ENCODE data around the gene VEGFA. TPM values are rescaled to one million over a fixed set of nuclear protein-coding genes. Genes with fewer than 3 reads are reported as not detected.

VEGFA gene
- polyA plus RNA-seq, 1 donor from 2014 or later: 7.3 TPM

GRCh38 chr6:43800746-43801494 is 30.9 kb downstream of the VEGFA start:
- Histone ChIP-seq H3K27me3 (ENCODE audit: insufficient read depth, low read depth, low read length) (no peaks in the 10 kb centered on the region), H4K20me1 (ENCODE audit: insufficient read depth) (no peaks in the 10 kb centered on the region), H3K9me3 (ENCODE audit: low read length) (no peaks in the 10 kb centered on the region), H3K4me3 (ENCODE audit: low read length) (no peak overlapping the region), H3K9me2 (ENCODE audit: insufficient read depth, low read length) (no peaks in the 10 kb centered on the region), H3K79me2 (replicated peaks; ENCODE audit: insufficient read depth, low read length) (no peaks in the 10 kb centered on the region), H3K27ac (ENCODE audit: low read length) (no peak overlapping the region), H3K36me3 (ENCODE audit: insufficient read depth, low read length) (no peaks in the 10 kb centered on the region), H2AFZ (ENCODE audit: low read depth, low read length) (no peak overlapping the region), H3K9ac (ENCODE audit: low read length) (no peak overlapping the region), H3K4me2 (ENCODE audit: low read length) (no peak overlapping the region), H3F3A (ENCODE audit: insufficient read depth, low read length, poor library complexity, severe bottlenecking) (no peaks in the 10 kb centered on the region)
- no peak for TF ChIP-seq MXI1 (conservative IDR thresholded peaks at IDR 0.05; ENCODE audit: poor library complexity, severe bottlenecking)
- no peak for TF ChIP-seq TAF1 (IDR thresholded peaks at IDR 0.05; ENCODE audit: low read depth)
- TF ChIP-seq POLR2AphosphoS5 (IDR thresholded peaks at IDR 0.05): no peak
- no peak for TF ChIP-seq RAD21 (conservative IDR thresholded peaks at IDR 0.05)
- TF ChIP-seq, protein P1, sequence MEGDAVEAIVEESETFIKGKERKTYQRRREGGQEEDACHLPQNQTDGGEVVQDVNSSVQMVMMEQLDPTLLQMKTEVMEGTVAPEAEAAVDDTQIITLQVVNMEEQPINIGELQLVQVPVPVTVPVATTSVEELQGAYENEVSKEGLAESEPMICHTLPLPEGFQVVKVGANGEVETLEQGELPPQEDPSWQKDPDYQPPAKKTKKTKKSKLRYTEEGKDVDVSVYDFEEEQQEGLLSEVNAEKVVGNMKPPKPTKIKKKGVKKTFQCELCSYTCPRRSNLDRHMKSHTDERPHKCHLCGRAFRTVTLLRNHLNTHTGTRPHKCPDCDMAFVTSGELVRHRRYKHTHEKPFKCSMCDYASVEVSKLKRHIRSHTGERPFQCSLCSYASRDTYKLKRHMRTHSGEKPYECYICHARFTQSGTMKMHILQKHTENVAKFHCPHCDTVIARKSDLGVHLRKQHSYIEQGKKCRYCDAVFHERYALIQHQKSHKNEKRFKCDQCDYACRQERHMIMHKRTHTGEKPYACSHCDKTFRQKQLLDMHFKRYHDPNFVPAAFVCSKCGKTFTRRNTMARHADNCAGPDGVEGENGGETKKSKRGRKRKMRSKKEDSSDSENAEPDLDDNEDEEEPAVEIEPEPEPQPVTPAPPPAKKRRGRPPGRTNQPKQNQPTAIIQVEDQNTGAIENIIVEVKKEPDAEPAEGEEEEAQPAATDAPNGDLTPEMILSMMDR (IDR thresholded peaks at IDR 0.05; ENCODE audit: poor library complexity, severe bottlenecking): no peak
- TF ChIP-seq EP300 (conservative IDR thresholded peaks at IDR 0.05; ENCODE audit: poor library complexity, severe bottlenecking): no peak
- TF ChIP-seq SMC3 (conservative IDR thresholded peaks at IDR 0.05; ENCODE audit: poor library complexity): no peak
- TF ChIP-seq, protein P2, sequence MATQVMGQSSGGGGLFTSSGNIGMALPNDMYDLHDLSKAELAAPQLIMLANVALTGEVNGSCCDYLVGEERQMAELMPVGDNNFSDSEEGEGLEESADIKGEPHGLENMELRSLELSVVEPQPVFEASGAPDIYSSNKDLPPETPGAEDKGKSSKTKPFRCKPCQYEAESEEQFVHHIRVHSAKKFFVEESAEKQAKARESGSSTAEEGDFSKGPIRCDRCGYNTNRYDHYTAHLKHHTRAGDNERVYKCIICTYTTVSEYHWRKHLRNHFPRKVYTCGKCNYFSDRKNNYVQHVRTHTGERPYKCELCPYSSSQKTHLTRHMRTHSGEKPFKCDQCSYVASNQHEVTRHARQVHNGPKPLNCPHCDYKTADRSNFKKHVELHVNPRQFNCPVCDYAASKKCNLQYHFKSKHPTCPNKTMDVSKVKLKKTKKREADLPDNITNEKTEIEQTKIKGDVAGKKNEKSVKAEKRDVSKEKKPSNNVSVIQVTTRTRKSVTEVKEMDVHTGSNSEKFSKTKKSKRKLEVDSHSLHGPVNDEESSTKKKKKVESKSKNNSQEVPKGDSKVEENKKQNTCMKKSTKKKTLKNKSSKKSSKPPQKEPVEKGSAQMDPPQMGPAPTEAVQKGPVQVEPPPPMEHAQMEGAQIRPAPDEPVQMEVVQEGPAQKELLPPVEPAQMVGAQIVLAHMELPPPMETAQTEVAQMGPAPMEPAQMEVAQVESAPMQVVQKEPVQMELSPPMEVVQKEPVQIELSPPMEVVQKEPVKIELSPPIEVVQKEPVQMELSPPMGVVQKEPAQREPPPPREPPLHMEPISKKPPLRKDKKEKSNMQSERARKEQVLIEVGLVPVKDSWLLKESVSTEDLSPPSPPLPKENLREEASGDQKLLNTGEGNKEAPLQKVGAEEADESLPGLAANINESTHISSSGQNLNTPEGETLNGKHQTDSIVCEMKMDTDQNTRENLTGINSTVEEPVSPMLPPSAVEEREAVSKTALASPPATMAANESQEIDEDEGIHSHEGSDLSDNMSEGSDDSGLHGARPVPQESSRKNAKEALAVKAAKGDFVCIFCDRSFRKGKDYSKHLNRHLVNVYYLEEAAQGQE (IDR thresholded peaks at IDR 0.05; ENCODE audit: borderline replicate concordance): no peak
- TF ChIP-seq EZH2 (IDR thresholded peaks at IDR 0.05; ENCODE audit: borderline replicate concordance, insufficient read depth, low read length, poor library complexity, severe bottlenecking): no peak

DNA sequence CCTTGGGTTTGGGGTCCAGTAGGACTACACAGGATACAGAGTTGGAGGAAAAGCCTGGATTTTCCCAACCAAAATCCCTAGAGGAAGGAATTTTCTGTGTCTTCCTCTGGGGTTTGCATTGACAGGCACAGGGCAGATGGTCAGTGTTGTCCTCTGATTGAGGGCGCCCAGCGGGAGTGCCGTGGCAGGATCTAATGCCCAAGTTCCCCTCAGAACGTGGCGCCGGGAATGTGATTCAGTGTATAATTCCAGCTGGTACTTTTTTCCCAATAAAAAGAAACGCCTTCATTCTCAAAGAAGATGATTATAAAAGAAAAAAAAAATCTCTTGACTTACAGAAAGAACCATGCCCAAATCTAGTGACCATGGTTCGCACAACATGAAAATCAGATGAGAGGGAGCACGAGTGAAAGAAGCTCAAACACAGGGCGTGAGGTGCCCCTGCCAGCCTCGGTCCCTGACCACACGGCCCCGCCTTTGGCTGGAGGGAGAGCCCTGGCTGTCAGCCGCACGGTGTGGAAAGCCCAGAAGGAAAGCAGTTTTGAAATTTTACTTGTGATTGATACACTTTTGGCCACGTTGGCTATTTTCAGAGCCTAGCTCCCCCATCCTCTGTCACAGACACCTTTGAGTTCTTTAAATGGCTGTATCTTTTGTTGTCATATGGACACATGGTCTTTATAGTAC is 31.6 kb downstream of the VEGFA start:
- Histone ChIP-seq H3K9me3 (ENCODE audit: low read length) (no peaks in the 10 kb centered on the region), H3K4me2 (ENCODE audit: low read length) (no peak overlapping the region), H2AFZ (ENCODE audit: low read depth, low read length) (no peak overlapping the region), H3F3A (ENCODE audit: insufficient read depth, low read length, poor library complexity, severe bottlenecking) (no peaks in the 10 kb centered on the region), H4K20me1 (ENCODE audit: insufficient read depth) (no peaks in the 10 kb centered on the region), H3K9ac (ENCODE audit: low read length) (no peak overlapping the region), H3K79me2 (replicated peaks; ENCODE audit: insufficient read depth, low read length) (no peaks in the 10 kb centered on the region), H3K4me3 (ENCODE audit: low read length) (no peak overlapping the region), H3K27me3 (ENCODE audit: insufficient read depth, low read depth, low read length) (no peaks in the 10 kb centered on the region), H3K36me3 (ENCODE audit: insufficient read depth, low read length) (no peaks in the 10 kb centered on the region), H3K27ac (ENCODE audit: low read length) (no peak overlapping the region), H3K9me2 (ENCODE audit: insufficient read depth, low read length) (no peaks in the 10 kb centered on the region)
- TF ChIP-seq EZH2 (IDR thresholded peaks at IDR 0.05; ENCODE audit: borderline replicate concordance, insufficient read depth, low read length, poor library complexity, severe bottlenecking): no peak
- TF ChIP-seq TAF1 (IDR thresholded peaks at IDR 0.05; ENCODE audit: low read depth): no peak
- TF ChIP-seq, protein P1 (IDR thresholded peaks at IDR 0.05; ENCODE audit: poor library complexity, severe bottlenecking): no peak
- TF ChIP-seq EP300 (conservative IDR thresholded peaks at IDR 0.05; ENCODE audit: poor library complexity, severe bottlenecking): no peak
- TF ChIP-seq, protein P2 (IDR thresholded peaks at IDR 0.05; ENCODE audit: borderline replicate concordance): no peak
- TF ChIP-seq SMC3 (conservative IDR thresholded peaks at IDR 0.05; ENCODE audit: poor library complexity): no peak
- TF ChIP-seq MXI1 (conservative IDR thresholded peaks at IDR 0.05; ENCODE audit: poor library complexity, severe bottlenecking): no peak
- no peak for TF ChIP-seq RAD21 (conservative IDR thresholded peaks at IDR 0.05)
- no peak for TF ChIP-seq POLR2AphosphoS5 (IDR thresholded peaks at IDR 0.05)

Measured in neural cell (in vitro differentiated cells).